Measurements from ENCODE around the gene VPS37C.

Gene VPS37C

DNA sequence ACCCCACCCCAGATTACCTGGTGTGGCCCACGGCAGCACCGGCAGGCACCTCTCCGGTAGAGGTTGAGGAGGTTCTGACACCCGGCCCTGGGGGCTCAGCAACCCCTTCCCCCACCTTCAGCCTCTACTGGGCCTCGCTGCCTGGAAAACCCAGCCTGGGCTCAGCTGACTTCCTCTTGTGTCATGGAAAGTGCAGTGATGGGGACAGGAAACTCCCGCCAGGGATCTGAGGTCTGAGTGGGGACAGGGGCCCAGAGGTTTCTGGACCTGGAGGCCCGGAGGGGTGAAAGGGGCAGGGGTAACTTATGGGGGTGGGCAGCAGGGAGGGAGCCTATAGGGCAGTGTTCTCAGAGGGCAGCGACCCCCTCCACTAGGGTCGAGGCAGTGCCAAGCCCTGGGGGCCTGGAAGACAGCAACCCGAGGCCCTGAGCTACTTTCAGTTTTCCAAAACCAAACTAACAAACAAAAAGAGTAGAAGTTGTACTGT, 68.9 kb downstream of the VPS37C start:
- TF ChIP-seq Cebpa-rat (IDR thresholded peaks at IDR 0.05), result no peak
- Histone ChIP-seq H3K4me1 (peaks cover 13 to 56% (median 32%) of the 10 kb centered on the region in 10 experiments), H3K27me3 (no peaks in the 10 kb centered on the region), H4K20me1 (no peaks in the 10 kb centered on the region), H3K27ac (peak overlapping the region; percentile 13 to 84 (median 57); a peak in 19 of 22 replicates), H3K4me3 (0 out of 20 replicates have a peak overlapping the region, but pooled peaks of 2 of the 10 experiments have one; percentile 5 to 24), H3K9me3 (replicated peaks in 1 of 11) (peaks cover 0 to 26% (median 20%) of the 10 kb centered on the region in 11 experiments; a peak in 18 of 22 replicates), H3K9ac (peak overlapping the region in 7 of 11 experiments; percentile 10 to 72 (median 42); a peak in 9 of 22 replicates), H3K36me3 (no peaks in the 10 kb centered on the region), H3K4me2 (peak overlapping the region; percentile 43 to 95 (median 71); a peak in 20 of 22 replicates)

DNA sequence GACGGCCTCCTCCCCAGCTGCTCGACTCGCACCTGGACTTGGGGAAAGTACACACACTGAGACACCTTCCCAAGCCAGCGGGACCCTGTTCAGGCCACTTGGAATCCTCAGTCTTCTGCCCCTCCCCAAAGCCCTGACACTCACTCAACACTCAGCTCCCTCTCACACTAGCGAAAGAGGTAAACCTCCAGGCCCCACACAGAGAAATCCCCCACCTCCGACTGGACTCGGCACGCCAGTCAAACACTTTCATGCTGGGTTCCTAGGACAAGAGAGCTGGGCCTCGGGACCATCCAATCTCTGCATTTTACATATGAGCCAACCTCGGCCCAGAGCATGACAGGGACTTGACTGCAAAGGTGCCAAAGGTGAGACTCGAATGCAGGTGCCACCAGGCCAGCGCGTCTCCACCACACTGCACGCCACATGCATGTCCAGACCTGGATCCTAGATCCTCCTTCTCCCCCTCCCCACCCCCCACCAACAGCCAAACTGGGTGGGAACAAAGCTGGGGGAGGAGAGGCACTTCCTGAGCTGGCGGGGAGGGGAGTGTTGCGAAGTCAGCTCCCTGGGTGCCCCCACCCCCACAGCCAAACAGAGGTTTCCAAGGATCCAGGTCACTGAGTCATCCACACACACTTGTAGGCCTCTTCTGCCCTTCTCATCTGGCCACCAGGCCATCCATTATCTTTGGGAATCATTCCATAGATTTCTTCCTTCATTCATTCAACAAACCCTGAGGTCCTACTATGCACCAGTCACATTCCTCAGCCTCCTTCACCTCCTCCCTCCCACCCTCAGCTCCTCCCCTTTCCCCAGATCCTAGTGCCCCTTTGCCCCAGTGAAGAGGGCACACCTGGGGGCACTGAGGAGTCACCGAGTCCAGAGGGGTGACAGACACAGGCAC, 69.6 kb downstream of the VPS37C start:
- H3K4me1 ChIP-seq, result peaks cover 13 to 56% (median 32%) of the 10 kb centered on the region in 10 experiments
- H4K20me1 ChIP-seq, result no peaks in the 10 kb centered on the region
- no peak for TF ChIP-seq Cebpa-rat (IDR thresholded peaks at IDR 0.05)
- H3K27me3 ChIP-seq, result no peaks in the 10 kb centered on the region
- H3K27ac ChIP-seq, result peak overlapping the region; percentile 13 to 84 (median 57); a peak in 18 of 22 replicates
- peak overlapping the region; percentile 43 to 95 (median 71); a peak in 20 of 22 replicates for H3K4me2 ChIP-seq
- H3K36me3 ChIP-seq, result no peaks in the 10 kb centered on the region
- H3K9ac ChIP-seq, result peak overlapping the region in 7 of 11 experiments; percentile 10 to 72 (median 42); a peak in 10 of 22 replicates
- H3K4me3 ChIP-seq, result 0 out of 20 replicates have a peak overlapping the region, but pooled peaks of 2 of the 10 experiments have one; percentile 5 to 24
- peaks cover 0 to 26% (median 20%) of the 10 kb centered on the region in 11 experiments; a peak in 18 of 22 replicates for H3K9me3 ChIP-seq (replicated peaks in 1 of 11)

DNA sequence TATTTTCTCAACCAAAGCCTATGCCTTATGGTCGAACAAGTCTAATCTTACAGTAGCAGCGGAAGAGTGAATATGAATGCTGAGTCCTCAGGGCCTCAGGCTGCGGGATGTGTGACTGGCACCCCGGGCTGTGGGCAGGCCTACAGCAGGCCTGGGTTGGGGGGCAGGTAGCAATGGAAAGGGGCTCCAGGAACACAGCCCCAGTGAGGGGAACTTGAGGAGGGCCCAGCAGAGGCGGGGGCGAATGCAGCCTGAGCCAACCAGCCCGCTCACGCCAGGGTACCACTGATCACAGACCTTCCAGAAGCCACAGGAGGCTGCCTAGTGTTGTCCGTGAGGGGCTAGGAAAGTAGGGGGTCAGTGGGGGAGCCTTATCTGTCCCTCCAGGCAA, 70.2 kb downstream of the VPS37C start:
- Histone ChIP-seq H3K4me3 (no peak overlapping the region), H3K27ac (peak overlapping the region in 9 of 11 experiments; percentile 8 to 84 (median 57); a peak in 13 of 22 replicates), H3K4me1 (peaks cover 13 to 55% (median 32%) of the 10 kb centered on the region in 10 experiments), H4K20me1 (no peaks in the 10 kb centered on the region), H3K4me2 (peak overlapping the region in 5 of 11 experiments; percentile 73 to 95 (median 85); a peak in 9 of 22 replicates), H3K36me3 (no peaks in the 10 kb centered on the region), H3K9me3 (replicated peaks in 1 of 11) (peaks cover 0 to 26% (median 20%) of the 10 kb centered on the region in 11 experiments; a peak in 18 of 22 replicates), H3K9ac (peak overlapping the region in 2 of 11 experiments; percentile 4 to 60; a peak in 1 of 22 replicates), H3K27me3 (no peaks in the 10 kb centered on the region)
- no peak for TF ChIP-seq Cebpa-rat (IDR thresholded peaks at IDR 0.05)

DNA sequence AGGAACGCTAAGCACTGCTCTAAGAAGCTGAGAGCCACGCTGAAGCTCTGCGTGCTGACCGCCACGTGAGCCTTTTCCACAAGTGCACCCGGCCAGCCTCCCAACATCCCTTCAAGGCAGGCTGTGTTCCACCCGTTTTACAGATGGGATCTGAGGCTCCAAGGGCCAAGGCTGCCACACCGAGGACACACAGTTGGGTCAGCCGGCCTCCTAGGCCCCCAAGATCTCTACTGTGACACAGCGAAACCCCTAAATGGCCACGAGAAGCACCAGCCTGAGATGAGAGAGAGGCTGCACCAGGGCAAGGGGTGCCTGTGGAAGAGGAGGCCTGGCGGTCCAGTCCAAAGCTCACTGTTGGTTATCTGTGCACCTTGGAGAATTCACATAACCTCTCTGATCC, 70.7 kb downstream of the VPS37C start:
- Histone ChIP-seq H3K27ac (peak overlapping the region in 1 of 11 experiments; percentile 74; a peak in 2 of 22 replicates), H3K4me3 (no peak overlapping the region), H3K9ac (no peak overlapping the region), H3K4me1 (peaks cover 13 to 51% (median 32%) of the 10 kb centered on the region in 10 experiments), H3K36me3 (no peaks in the 10 kb centered on the region), H3K27me3 (no peaks in the 10 kb centered on the region), H3K9me3 (replicated peaks in 1 of 11) (peaks cover 0 to 26% (median 20%) of the 10 kb centered on the region in 11 experiments; a peak in 18 of 22 replicates), H3K4me2 (peak overlapping the region in 3 of 11 experiments; percentile 73 to 95 (median 89); a peak in 2 of 22 replicates), H4K20me1 (no peaks in the 10 kb centered on the region)
- TF ChIP-seq Cebpa-rat (IDR thresholded peaks at IDR 0.05), result no peak

DNA sequence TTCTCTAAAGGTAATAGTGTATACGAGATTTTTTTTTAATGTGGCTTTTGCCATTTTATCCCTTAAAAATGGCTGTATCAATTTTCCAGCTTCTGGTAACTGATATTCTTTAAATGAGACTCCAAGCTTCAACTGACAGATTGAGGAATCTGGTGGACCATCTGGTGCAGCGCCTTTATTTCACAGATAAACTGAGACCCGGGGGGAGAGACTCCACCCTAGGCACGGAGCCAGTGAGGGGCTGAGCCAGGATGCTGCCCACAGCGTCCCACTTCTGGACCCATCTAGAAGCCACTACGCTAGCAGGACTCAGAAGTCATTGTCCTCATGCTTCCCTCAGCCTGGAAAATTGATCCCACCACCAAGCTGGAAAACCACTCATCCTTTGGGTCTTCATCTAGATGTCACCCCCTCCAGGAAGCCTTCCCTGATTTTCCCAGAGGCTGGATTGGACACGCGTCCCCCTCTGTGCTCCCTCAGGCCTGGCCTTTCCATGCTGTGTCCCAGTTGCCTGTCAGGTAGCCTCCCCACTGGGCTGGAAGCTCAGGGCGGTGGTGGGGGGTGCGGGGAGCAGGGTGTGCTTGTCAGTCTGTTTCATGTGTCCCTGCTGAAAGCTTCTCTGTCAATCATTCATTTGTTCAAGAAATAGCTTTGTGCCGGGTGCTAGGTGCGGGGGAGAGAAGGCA, 71.3 kb downstream of the VPS37C start:
- no peak for TF ChIP-seq Cebpa-rat (IDR thresholded peaks at IDR 0.05)
- no peak overlapping the region for H3K9ac ChIP-seq
- H3K27ac ChIP-seq, result no peak overlapping the region
- no peaks in the 10 kb centered on the region for H4K20me1 ChIP-seq
- H3K9me3 ChIP-seq (replicated peaks in 1 of 11), result peaks cover 0 to 24% (median 20%) of the 10 kb centered on the region in 11 experiments; a peak in 18 of 22 replicates
- no peaks in the 10 kb centered on the region for H3K27me3 ChIP-seq
- peaks cover 13 to 45% (median 28%) of the 10 kb centered on the region in 10 experiments for H3K4me1 ChIP-seq
- H3K4me2 ChIP-seq, result no peak overlapping the region
- no peaks in the 10 kb centered on the region for H3K36me3 ChIP-seq
- H3K4me3 ChIP-seq, result no peak overlapping the region

DNA sequence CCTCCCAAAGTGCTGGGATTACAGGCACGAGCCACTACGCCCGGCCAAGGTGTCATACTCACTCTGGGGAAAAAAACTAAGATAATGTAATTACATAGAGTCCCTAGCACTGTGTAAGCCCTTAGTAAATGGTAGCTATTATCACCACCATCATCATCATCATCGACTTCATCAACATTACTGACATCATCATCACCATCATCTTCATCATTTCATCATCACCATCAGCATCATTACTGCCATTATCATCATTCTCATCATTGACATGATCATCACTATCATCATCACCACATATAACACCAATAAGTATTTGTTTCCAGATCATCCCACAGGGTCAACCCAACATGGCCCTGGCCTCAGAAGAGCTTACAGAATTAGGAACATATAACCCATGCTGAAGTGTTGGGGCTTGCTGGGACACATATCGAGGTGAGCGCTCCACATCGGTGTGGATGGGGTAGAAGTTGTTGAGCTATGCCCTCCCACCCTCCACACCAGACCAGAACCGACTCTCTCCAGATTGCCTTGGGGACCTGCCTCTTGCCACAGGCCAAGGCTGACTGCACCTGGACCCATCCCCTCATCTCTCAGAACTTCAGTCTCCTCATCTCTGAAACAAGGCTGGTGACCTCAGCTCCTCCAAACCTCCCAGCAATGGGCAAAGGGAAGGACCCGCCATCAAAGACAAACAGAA, 73.7 kb downstream of the VPS37C start:
- no peak for TF ChIP-seq Cebpa-rat (IDR thresholded peaks at IDR 0.05)
- Histone ChIP-seq H3K27ac (no peak overlapping the region), H4K20me1 (no peaks in the 10 kb centered on the region), H3K4me2 (no peak overlapping the region; a peak in 1 of 22 replicates), H3K9me3 (replicated peaks in 1 of 11) (peaks cover 0 to 9% (median 0%) of the 10 kb centered on the region in 11 experiments; a peak in 3 of 22 replicates), H3K4me3 (no peak overlapping the region), H3K9ac (no peak overlapping the region), H3K27me3 (no peaks in the 10 kb centered on the region), H3K4me1 (peaks cover 13 to 24% (median 20%) of the 10 kb centered on the region in 10 experiments), H3K36me3 (no peaks in the 10 kb centered on the region)

DNA sequence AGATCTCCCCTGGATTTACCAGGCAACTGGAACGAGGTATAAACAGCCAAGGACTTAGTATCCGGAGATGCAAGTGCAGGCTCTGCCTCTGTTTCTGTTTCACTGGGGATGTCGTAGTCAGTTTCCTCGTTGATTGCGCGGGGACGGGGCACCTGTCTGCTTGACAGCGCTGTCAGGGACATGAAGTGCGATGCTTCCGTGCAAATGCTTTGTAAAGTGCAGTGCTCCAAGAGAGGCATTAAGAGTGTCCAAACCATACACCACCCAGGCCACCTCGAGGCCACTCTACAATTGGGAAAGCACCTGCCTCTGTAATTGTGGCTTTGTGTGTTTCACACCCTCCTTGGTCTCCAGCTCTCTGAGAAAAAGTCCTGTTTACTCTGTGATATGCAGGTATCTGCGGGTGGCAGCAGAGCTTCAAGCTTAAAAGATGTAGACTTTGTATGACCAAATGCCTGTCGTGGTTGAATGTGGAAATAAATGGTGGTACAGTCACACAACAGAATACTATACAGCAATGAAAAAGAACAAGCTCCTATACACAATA, 77.6 kb downstream of the VPS37C start:
- peaks cover 0 to 26% (median 14%) of the 10 kb centered on the region in 10 experiments; a peak in 15 of 20 replicates for H3K4me1 ChIP-seq
- no peaks in the 10 kb centered on the region for H3K27me3 ChIP-seq
- peaks cover 0 to 9% (median 0%) of the 10 kb centered on the region in 11 experiments; a peak in 2 of 22 replicates for H3K9me3 ChIP-seq (replicated peaks in 1 of 11)
- H3K9ac ChIP-seq, result no peak overlapping the region
- no peak for TF ChIP-seq Cebpa-rat (IDR thresholded peaks at IDR 0.05)
- H3K4me2 ChIP-seq, result no peak overlapping the region
- H4K20me1 ChIP-seq, result no peaks in the 10 kb centered on the region
- H3K4me3 ChIP-seq, result no peak overlapping the region
- H3K27ac ChIP-seq, result no peak overlapping the region
- H3K36me3 ChIP-seq, result no peaks in the 10 kb centered on the region
